Caki2 (cell line): ENCODE measurements around the gene SLC25A20. TPM values are rescaled to one million over a fixed set of nuclear protein-coding genes. Genes with fewer than 3 reads are reported as not detected.

Source experiments
- total RNA-seq: library from RNA; depleted of rRNA; stranded (reverse); fragments of >200 nt; shearing (Covaris generic); gene quantifications from 2 replicates; pipeline ENCODE4 v1.2.3, GENCODE V29; 2014; ENCODE audit warnings: low replicate concordance; rRNA removed

SLC25A20 gene
- total RNA-seq, 1 experiment from 2014 or later: 11.0 TPM

Other genes with a start within 250 kb of the SLC25A20 start
- 2.1 and 3.6 TPM in 2 replicates for gene CELSR3, start 236.0 kb downstream of the SLC25A20 start, total RNA-seq
- gene NCKIPSD, start 213.0 kb downstream of the SLC25A20 start, total RNA-seq: 4.0 and 25.1 TPM in 2 replicates
- 26.4 and 50.8 TPM in 2 replicates for gene IP6K2, start 181.7 kb downstream of the SLC25A20 start, total RNA-seq
- 6.5 and 7.3 TPM in 2 replicates for gene PRKAR2A, start 51.0 kb downstream of the SLC25A20 start, total RNA-seq
- gene ARIH2, start 20.0 kb upstream of the SLC25A20 start, total RNA-seq: 67.2 and 83.3 TPM in 2 replicates
- gene P4HTM, start 91.4 kb upstream of the SLC25A20 start, total RNA-seq: 65.2 and 72.9 TPM in 2 replicates
- 38.0 and 38.2 TPM in 2 replicates for gene WDR6, start 108.5 kb upstream of the SLC25A20 start, total RNA-seq
- gene DALRD3, start 119.7 kb upstream of the SLC25A20 start, total RNA-seq: 63.4 and 69.7 TPM in 2 replicates
- 170 and 175 TPM in 2 replicates for gene NDUFAF3, start 123.2 kb upstream of the SLC25A20 start, total RNA-seq
- gene IMPDH2, start 130.5 kb upstream of the SLC25A20 start, total RNA-seq: 222 and 291 TPM in 2 replicates
- 88.8 and 107 TPM in 2 replicates for gene QRICH1, start 195.2 kb upstream of the SLC25A20 start, total RNA-seq
- gene QARS1, start 205.9 kb upstream of the SLC25A20 start, total RNA-seq: 241 and 326 TPM in 2 replicates
- 37.0 and 42.1 TPM in 2 replicates for gene USP19, start 221.9 kb upstream of the SLC25A20 start, total RNA-seq
- gene LAMB2, start 234.2 kb upstream of the SLC25A20 start, total RNA-seq: 98.6 and 112 TPM in 2 replicates